GM18511 (cell line): Measurements from ENCODE around the gene KRT85.
"Not testable (repeated sequence)": the region's sequence is repeated elsewhere in the genome, so short reads cannot be mapped to it uniquely, and the experiment has no call there.

Experiments used
- ATAC-seq: cut with Tn5 transposase; IDR thresholded peaks from one replicate; pipeline ENCODE4 v1.9.1; 2021; ENCODE audit warnings: mild to moderate bottlenecking, moderate library complexity; ENCODE audit not compliant: unreplicated experiment

The KRT85 gene

DNA sequence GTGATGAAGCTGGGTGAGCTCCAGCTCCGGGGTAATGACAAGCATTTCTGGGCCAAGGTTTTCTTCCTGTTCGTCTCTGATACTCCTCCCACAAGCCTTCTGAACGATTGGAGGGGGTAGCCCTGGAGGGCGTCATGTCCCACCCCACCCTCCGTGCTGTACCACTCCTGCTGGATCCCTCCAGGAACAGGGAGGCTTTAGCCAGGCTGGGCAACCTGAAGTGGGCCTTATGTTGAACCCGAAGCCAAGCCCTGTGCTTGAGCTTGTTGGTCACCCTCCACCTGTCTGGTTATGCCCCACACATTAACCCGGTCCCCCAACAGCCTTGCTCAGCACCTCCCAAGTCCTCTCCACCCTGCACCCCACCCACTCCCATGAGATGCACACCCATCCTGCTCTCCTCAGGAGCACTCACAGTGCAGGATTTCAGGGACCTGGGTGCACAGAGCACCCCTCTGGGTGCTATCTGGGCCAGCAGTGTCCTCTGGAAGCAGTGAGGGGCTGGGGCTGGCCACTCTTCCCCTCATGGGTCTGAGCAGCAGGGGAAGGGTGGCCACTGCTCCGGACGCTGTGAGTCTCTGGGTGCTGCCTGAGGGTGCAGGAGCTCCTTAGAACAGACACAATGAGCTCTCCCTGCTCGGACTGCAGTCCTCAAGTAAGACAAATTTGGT, 39.3 kb downstream of the KRT85 start:
- ATAC-seq, result no peak

DNA sequence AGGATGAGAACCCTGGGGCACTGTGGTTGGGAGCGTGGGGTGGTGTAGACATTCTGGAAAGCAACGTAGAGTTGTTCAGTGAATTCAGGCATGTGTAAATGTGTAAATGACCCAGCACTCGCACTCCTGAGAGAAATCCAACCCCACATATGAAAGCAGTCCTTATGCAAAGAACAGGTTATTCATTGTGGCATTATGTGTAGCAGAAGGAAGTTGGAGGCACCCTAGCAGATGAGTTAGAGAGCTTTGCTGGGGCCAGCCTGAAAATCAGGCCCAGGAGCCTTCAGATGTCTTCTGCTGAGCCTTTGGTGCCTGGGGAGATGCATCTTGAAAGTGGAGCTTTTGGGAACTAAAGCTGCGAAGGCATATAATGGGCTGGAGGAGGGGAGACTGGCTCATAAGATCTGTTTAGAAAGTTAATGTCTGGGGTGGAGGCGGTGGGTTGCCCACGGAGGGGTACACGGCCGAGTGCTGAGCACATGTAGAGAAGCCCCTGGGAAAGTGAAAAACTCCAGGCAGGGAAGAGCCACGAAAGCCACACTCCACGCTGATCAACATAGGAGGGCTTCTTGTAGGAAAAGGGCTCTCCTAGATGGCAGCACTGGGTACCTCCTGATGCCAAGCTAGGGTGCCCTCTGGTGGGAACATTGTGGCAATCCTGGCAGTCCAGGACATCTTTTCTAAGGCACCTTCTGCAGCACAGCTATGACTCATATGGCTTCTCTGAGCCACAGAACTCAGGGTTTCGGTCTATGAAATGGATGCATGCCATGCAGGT, 40.0 kb downstream of the KRT85 start:
- ATAC-seq, result peak; percentile 97

DNA sequence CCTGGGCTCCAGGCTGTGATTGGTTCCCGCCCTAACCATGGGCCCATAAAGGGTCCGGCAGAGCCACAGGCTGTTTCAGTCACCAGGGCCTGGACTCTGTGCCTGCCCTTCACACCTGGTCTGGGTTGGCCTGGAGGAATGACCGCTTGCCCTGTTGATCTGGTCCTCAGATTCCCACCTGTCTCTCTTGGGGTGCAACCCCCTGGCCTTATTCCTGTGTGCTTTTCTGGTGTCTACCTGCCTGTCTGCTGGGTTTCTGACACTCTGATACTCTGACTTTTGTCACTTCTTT, 43.2 kb downstream of the KRT85 start:
- no peak for ATAC-seq

DNA sequence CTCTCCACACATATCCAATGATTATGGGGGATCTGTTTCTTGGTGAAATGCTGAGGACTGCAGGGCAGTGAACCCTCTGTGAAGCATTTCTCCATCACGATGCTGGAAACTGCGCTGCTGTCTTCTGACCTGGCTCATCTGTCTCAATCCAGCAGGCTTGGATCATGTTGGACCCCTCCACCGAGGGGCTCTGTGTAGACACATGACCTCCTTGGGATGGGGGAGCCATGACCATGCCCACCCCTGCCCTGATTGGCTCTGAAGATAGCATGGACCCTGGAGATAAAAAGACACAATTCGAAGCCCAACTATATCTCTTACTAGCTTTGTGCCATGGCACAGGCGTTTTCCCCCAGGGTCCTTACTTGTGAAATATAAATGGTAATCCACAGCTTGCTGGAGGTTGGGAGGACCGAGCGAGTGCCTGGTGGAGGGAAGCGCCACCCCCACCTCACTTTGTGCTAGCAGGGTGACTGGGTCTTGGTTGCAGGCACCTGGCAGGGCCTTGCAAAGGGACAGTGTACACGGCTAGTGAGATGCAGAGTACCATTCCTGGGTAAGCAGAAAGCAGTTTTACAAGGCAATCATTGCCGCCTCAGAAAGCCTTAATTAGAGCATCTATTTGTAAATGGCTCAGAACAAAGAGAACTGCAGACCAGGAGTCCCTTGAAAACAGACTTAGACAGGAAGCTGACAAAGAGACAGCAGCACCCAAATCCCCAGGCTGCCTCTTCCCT, 43.7 kb downstream of the KRT85 start:
- no peak for ATAC-seq

DNA sequence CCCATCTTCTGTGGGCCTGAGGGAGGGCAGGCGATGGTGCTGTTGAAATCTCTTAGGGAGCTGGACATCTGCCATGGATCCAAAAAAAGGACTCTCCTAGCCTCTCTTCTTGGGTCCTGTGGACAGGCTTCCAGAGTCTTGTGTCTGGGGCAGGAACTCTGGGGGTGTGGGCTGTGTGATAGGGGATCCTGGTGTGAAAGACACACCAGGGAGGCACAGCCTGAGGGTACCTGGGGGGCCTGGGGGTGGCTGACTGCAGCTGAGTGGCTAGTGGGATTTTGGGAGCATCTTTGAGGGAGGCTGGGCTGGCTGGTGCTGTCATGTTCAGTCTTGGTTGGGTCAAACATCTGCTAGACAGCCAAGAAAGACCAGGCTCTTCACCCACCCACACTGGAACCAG, 44.3 kb downstream of the KRT85 start:
- ATAC-seq, result no peak

DNA sequence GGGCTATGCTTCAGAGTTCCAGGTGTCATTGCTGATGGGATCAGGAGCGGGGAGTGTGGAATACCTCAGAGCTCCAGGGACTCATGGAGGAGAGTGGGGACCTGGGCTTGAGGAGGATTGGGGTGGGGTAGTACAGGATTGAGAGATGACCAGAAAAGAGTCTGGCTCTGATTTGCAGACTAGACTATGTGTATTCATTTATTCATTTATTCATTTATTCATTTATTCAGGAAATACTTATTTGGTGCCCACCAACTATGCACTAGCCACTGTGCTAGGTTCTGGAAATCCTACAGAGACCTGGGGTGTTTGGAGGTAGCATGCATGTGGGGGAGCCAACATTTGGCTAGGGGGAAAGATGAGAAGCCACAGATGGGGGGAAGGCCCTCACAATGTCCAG, 45.2 kb downstream of the KRT85 start:
- no peak for ATAC-seq

DNA sequence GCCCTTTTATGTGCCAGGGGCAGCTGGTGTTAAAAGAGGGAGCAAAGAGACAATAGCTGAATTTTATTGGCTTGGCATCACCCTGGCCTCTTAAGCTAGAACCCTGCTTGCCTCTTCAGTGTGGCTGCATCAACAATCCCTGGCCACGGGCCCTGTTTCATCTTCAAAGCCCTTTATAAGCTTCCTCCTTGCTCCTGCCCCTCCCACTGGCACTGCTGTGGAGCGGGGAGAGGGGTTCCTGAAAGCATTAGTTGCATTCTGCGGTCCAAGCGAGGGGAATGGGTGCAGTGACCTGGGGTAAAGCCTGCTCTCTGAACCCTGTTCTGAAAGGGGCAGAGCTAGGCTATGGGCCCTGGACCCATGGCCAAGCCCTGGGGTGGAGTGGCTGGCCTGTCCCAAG, 45.9 kb downstream of the KRT85 start:
- ATAC-seq, result no peak

DNA sequence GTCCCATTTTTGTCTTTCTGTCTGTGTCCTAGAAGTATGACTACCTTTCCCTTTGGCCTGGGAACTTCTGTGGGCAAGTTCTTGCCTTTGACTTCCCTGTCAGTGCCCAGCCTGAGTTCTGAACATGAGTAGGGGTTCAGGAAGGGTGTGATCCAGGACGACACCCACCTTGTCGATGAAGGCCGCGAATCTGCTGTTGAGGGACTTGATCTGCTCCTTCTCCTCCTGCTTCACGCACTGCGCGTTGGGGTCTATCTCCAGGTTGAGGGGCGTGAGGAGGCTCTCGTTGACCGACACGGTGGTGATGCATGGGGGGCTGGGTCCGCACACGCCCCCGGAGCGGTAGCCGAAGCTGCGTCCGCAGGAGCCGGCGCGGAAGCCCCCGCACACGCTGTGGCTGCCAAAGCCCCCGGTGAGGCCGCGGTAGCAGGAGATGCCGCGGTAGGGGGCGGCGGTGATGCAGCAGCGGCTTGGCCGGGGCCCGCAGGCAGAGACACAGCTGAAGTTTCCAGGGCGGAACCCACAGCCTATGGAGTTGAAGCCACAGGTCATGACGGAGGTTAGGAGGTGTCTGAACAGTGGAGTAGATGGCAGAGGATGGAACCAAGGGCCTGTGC, 46.4 kb downstream of the KRT85 start, which contains the start of gene KRT83:
KRT83 (minus strand) TSS at position 615 of the 617 bp plus-strand sequence; CDS start at position 552, 63 bp downstream.
- ATAC-seq, result no peak

DNA sequence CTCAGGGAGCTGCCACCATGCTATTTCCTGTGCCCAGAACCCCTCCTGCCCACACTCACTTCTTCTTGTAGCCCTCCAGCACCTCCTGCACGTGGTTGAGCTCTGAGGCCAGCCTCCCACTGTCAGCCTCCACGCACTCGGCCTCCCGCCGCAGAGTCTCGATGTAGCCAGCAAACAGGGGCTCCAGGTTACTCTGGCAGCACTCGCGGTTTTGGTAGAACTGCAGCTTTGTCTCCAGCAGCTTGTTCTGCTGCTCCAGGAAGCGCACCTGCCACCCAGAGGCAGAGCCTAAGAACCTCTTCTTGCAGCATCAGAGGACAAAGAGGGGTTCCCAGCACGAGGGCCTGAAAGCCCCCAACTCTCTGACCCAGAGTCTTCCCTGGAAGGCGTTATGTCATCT, 48.2 kb downstream of the KRT85 start:
- no peak for ATAC-seq

DNA sequence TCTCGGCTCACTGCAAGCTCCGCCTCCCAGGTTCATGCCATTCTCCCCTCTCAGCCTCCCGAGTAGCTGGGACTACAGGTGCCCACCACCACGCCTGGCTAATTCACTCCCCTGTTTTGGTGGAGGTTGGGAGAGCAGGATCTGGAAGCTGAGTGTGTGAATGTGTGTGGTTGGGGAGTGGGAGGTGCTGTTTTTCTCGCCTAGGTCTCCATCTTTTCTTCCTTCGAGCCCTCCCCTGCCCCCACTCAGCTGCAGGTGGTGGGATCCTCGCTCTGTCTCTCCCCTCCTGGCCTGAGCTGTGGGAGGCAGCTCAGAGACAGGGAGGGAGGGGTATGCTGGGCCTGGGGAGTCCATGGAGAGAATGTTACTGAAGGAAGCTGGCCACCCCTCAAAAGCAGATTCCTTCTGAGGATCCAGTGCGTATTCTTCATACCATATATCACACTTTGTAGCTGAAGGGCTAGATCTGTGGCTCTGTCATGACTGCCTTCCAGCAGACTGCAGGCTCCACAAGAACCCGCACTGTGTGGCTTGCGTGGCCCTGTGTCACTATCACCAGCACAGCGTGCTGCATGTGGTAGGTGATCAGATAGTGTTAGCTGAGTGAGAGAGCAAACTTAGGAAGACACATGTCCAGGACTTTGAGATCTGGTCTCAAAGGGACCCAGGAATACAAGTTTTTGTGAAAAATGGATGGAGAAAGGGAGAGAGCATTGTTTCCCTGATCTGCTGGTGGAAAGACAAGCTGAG, 48.9 kb downstream of the KRT85 start:
- no peak for ATAC-seq

DNA sequence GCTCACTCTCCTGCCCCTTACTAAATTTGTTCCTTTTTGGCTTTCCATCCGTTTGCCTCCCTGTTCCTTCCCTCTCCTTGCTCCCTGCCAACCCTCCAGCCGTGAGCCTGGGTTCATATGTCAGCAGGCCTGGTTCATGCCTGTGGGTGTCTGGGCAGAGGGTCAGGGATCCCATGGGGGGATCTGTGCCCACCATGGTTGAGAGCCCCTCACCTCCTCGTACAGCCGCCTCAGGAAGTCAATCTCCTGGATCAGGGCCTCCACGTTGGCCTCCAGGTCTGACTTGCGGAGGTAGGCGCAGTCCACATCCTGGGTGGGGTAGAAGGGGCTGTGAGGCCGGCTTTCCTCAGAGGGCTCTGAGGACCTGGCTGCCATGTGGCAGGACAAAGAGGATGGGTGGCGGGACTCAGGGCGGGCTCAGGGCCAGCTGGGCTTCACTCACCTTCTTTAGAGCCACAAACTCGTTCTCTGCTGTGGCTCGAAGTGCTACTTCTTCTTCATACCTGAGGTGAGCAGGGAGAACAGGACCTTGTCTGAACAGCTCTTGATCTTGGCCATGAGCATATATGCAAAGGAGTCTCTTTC, 49.7 kb downstream of the KRT85 start:
- no peak for ATAC-seq

DNA sequence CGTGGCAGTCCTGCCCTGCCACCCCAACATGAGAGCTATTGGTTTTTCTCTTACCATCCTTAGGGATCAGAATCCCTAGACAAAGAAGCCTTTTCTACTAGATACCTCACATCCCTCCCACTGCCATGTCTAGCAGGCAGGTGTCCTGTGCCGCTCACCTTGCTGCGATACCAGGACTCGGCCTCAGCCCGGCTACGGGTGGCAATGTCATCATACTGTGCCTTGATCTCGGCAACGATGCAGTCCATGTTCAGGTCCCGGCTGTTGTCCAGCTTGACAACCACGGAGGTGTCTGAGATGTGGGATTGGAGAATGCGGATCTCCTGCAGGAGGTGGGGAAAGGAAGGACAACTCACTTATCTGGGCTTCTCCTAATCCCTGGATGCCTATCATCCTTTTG, 50.6 kb downstream of the KRT85 start:
- ATAC-seq, result no peak

DNA sequence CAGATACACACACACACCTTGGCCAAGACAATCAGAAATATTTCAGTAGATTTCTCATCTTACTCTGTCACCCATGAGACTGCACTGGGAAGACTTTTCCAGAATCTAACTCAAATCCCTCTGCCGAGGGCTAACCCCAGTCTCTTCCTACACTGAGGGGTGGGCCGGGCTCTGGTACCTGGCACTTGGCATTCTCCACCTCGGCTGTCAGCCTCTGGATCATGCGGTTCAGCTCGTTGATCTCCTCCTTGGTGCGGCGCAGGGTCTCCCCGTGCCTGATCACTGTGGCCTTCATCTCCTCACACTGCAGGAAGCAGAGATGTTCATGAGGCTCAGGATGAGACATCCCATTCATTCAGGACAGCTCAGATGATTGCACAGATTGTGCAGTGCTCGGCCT, 51.0 kb downstream of the KRT85 start:
- ATAC-seq, result no peak

DNA sequence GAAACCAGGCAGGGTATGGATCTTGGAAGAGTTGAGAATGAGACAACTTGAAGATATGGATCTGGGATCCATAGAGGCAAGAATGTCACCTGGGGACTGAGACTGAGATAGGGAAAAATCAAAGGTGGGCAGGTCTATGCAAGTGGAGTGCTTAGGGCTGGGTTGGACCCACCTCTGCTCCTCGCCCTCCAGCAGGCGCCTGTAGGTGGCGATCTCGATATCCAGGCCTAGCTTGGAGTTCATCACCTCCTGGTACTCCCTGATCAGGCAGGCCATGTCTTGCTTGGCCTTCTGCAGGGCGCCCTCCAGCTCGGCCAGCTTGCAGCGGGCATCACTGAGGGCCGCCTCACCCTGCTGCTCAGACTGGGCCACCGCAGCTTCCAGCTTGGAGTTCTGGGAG, 51.6 kb downstream of the KRT85 start:
- ATAC-seq, result not testable (repeated sequence)

DNA sequence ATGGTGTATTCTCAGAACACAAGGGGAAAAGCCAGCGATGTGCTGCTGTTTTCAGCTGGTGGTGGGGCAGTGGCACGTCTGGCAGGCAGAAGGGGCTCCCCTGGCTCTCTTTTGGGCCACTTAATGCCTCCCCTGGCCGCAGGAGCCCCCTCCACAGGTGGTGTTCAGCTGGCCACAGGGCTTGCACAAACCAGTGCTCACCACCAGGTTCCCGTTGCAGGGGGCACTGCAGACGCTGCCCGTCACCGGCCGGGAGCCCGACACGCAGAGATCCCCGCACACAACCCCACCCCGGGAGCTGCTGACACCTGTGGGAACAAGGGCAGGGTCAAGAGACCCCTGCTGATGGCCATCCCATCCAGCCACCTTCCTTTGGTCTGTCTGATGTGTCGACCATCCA, 52.8 kb downstream of the KRT85 start:
- no peak for ATAC-seq

DNA sequence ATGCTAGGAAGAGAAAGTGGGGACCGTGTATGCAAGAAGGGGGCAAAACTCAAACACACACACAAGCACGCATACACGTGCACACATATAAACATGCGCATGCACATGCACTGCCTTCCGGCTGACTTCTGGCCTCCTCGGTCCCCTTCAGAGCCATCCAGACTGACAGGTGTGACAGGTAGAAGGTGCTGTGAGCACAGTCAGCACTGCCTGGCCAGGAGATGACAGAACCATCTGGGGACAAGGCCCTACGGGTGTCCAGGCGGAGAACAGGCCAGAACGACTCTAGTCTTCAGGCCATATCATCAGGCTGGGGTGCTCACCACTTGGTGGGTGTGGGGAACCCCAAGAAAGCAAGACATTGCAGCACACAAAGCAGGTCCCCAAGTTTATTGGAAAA, 53.4 kb downstream of the KRT85 start:
- ATAC-seq, result no peak

DNA sequence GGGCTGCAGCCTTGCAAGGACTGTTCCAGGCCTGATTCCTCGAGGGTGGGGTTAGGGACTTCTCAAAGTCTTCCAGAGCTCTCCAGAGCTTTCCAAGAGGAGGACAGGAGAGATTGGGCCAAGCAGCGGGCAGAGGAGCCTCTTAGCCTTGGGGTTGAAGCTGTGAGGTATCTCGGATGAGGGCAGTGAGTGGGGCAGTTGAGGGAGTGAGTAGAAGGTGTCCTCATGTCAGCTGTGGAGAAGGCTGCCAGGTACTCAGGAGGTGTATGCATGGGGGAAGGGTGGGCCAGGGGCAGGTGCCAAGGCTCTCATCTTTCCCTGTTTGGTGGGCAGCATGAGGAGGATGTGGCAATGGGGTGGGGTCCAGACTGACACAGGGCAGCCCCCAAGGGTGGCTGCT, 53.8 kb downstream of the KRT85 start:
- ATAC-seq, result no peak

DNA sequence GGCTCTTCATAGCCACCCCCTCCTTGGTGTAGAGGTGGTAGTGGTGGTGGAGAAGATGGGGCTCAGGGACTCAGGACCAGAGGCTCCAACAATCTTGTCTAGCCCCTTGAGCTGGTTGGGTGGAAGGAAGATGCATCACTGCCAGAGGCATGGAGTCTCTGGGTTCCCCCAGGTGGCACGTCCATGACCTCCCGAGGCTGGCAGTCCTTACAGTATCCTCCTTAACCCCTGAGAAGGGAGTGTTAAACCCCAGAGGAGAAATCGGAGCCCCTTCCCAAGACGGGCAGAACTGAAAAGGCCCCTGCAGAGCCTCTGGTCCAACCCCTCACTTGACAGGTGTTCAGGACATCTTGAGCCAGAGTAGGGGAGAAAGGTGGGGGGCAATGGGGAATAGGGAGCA, 55.2 kb downstream of the KRT85 start:
- no peak for ATAC-seq

DNA sequence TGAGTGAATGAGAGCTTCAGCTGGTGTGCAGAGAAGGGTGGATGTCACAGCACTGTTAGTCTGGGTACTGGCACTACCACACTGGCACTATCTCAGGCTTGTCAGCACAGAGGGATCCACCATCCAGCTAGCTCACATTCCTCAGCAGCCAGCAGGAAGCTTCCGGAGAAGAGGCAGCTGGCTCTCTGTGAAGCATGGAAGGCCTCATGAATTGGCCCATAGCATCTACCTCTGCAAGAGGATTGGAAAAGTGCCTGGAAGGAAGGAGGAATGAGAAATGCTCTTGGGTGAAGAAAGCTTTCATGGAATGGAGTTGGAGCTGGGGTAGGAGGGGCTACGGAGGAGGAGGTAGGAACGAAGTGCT, 56.0 kb downstream of the KRT85 start:
- ATAC-seq, result no peak

DNA sequence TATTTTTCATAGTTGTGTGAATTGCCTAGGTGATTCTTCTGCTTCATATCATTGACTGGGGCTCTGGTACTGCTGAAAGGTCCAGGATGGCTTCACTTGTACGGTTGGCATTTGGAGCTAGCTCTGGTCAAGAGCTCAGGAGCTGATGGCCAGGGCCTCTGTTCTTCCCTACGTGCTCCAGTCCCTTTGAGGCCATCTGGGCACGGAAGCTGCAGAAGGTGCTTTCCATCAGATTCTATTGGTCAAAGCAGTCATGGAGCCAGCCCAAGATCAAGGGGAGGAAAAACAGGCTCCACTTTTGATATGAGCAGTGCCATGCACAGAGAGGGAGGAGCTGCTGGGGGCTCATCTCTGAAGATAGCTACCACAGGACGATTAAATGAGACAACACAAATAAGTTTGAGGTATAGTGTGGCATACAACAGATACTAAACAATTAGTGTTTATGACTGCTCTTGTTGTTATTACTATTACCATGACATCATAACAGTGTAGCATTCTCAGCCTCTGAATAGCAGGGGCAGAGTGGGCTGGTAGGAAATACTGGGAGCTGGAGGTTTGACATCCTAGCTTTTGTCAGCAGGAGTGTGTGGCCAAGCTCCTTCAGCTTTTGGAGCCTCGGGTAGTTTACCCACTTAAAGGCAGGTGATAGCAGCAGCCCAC, 56.5 kb downstream of the KRT85 start:
- ATAC-seq, result no peak
